Peyer's patch (tissue), 4 donors: ENCODE data around the gene SPATS1. TPM values are rescaled to one million over a fixed set of nuclear protein-coding genes. Genes with fewer than 3 reads are reported as not detected.
A peak's percentile ranks its signal among the peaks of the same experiment; 100 is the strongest.

Experiments used
- DNase-seq, 3 donors: peaks; one replicate each; pipeline ENCODE4 v3.0.0-alpha.2; 2017 to 2019
- H3K27ac ChIP-seq, 4 donors: fragments of 200-600 bp; sonication (generic); one replicate each; pipeline ENCODE4 v1.5.1; 2016 to 2019
- H3K27me3 ChIP-seq, 2 donors: fragments of 200-600 bp; sonication (generic); one replicate each; pipeline ENCODE4 v1.5.1; 2019
- H3K36me3 ChIP-seq, 3 donors: fragments of 200-600 bp; sonication (generic); one replicate each; pipeline ENCODE4 v1.5.1; 2016 to 2019
- H3K4me1 ChIP-seq, 4 donors: fragments of 200-600 bp; sonication (generic); one replicate each; pipeline ENCODE4 v1.5.1; 2016 to 2019
- H3K4me3 ChIP-seq, 4 donors: fragments of 200-600 bp; sonication (generic); 1 replicate in 3 of 4; 2 replicates in 1 of 4; pipeline ENCODE4 v1.5.1; 2016 to 2019; ENCODE audit warnings: mild to moderate bottlenecking in 1 of 4
- H3K9me3 ChIP-seq, 4 donors: fragments of 200-600 bp; sonication (generic); one replicate each; pipeline ENCODE4 v1.5.1; 2016 to 2019; ENCODE audit warnings: mild to moderate bottlenecking in 1 of 4
- CTCF ChIP-seq, 6 experiments: fragments of 450-650 bp in 4 of 6; fragments of 200-600 bp in 2 of 6; sonication (generic) in 1 of 6; IDR thresholded peaks; one replicate each; pipeline ENCODE4 v1.5.1; 2017 to 2019; ENCODE audit warnings: antibody characterized with exemption in 6 of 6, mild to moderate bottlenecking in 3 of 6, moderate library complexity in 1 of 6
- POLR2A ChIP-seq, 2 donors: fragments of 450-650 bp; IDR thresholded peaks; one replicate each; pipeline ENCODE4 v1.5.1; 2017; ENCODE audit warnings: antibody characterized with exemption in 2 of 2, mild to moderate bottlenecking in 2 of 2, moderate library complexity in 2 of 2
- total RNA-seq, 4 donors: library from RNA; depleted of rRNA; stranded (reverse); fragments of >200 nt; gene quantifications; one replicate each; pipeline ENCODE4 v1.1.0, GENCODE V29; 2016

SPATS1 gene
- total RNA-seq, 4 donors from 2014 or later: not detected

- TF ChIP-seq CTCF (IDR thresholded peaks at IDR 0.05) (no peak), POLR2A (IDR thresholded peaks at IDR 0.05) (no peak)
- no peak overlapping the region for H3K4me3 ChIP-seq
These were observed 9.1 kb upstream of the SPATS1 start for GRCh38 chr6:44333273-44333919.

GRCh38 chr6:44333942-44334341 lies 8.5 kb upstream of the SPATS1 start:
- TF ChIP-seq POLR2A (IDR thresholded peaks at IDR 0.05): no peak
- no peak for TF ChIP-seq CTCF (IDR thresholded peaks at IDR 0.05)
- Histone ChIP-seq H3K9me3 (no peaks in the 10 kb centered on the region), H3K27me3 (no peaks in the 10 kb centered on the region), H3K4me3 (no peak overlapping the region), H3K36me3 (no peaks in the 10 kb centered on the region), H3K4me1 (no peaks in the 10 kb centered on the region), H3K27ac (no peak overlapping the region)
- no peak for DNase-seq

More at GRCh38 chr6:44333273-44333919, 9.1 kb upstream of the SPATS1 start:
- Histone ChIP-seq H3K9me3 (no peaks in the 10 kb centered on the region), H3K27ac (no peak overlapping the region), H3K4me1 (no peaks in the 10 kb centered on the region), H3K36me3 (no peaks in the 10 kb centered on the region), H3K27me3 (no peaks in the 10 kb centered on the region)
- DNase-seq: no peak

- H3K27me3 ChIP-seq: no peaks in the 10 kb centered on the region
- DNase-seq: no peak
These were observed 6.8 kb upstream of the SPATS1 start for GRCh38 chr6:44335631-44336030.

GRCh38 chr6:44338228-44339122 lies 4.0 kb upstream of the SPATS1 start:
- no peaks in the 10 kb centered on the region for H3K9me3 ChIP-seq
- TF ChIP-seq CTCF (IDR thresholded peaks at IDR 0.05) (peak; percentile 29 to 85 (median 75)), POLR2A (IDR thresholded peaks at IDR 0.05) (no peak)
- H3K27me3 ChIP-seq: no peaks in the 10 kb centered on the region
- DNase-seq: peak; percentile 56 to 87 (median 67)
- no peak overlapping the region for H3K4me3 ChIP-seq
- H3K27ac ChIP-seq: no peak overlapping the region
- no peaks in the 10 kb centered on the region for H3K36me3 ChIP-seq
- H3K4me1 ChIP-seq: peaks cover 0 to 3% (median 0%) of the 10 kb centered on the region in 4 donors

More at GRCh38 chr6:44335631-44336030, 6.8 kb upstream of the SPATS1 start:
- Histone ChIP-seq H3K36me3 (no peaks in the 10 kb centered on the region), H3K4me1 (no peaks in the 10 kb centered on the region), H3K27ac (no peak overlapping the region), H3K9me3 (no peaks in the 10 kb centered on the region), H3K4me3 (no peak overlapping the region)
- no peak for TF ChIP-seq POLR2A (IDR thresholded peaks at IDR 0.05)
- TF ChIP-seq CTCF (IDR thresholded peaks at IDR 0.05): no peak

- Histone ChIP-seq H3K27ac (no peak overlapping the region), H3K4me3 (no peak overlapping the region), H3K36me3 (no peaks in the 10 kb centered on the region), H3K4me1 (peaks cover 0 to 3% (median 0%) of the 10 kb centered on the region in 4 donors), H3K9me3 (no peaks in the 10 kb centered on the region), H3K27me3 (no peaks in the 10 kb centered on the region)
- no peak for TF ChIP-seq CTCF (IDR thresholded peaks at IDR 0.05)
- TF ChIP-seq POLR2A (IDR thresholded peaks at IDR 0.05): no peak
- no peak for DNase-seq
These were observed 3.1 kb upstream of the SPATS1 start for GRCh38 chr6:44339301-44339700.
